NB4 (cell line): ENCODE measurements around the gene HS6ST3.

Experiments
- POLR2A ChIP-seq: IDR thresholded peaks from 2 replicates; pipeline ENCODE4 v1.6.1; 2011; ENCODE audit warnings: mild to moderate bottlenecking; ENCODE audit not compliant: insufficient read length; ENCODE audit errors: extremely low read depth
- TF ChIP-seq, protein P1 (sequence below): IDR thresholded peaks from one replicate; pipeline ENCODE4 v1.5.1; 2012; ENCODE audit warnings: low read depth, low read length
- TF ChIP-seq, protein P2 (sequence below): IDR thresholded peaks from 2 replicates; pipeline ENCODE4 v1.6.1; 2011; ENCODE audit warnings: low read depth, low read length

DNA sequence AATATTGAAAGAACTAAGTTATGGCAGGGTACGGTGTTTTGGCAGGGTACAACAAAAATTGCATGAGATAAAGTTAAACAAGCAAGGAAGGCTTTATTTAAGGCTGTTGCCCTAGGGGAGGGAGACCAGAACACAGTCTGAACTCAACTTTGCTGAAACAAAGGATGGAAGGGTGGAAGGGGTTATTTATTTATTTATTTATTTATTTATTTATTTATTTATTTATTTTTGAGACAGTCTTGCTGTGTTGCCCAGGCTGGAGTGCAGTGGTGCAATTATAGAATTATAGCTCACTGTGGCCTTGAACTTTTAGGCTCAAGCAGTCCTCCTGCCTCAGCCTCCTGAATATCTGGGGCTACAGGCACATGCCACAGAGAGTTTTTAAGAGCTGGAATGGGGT is 75.9 kb downstream of the HS6ST3 start:
- TF ChIP-seq, protein P1, sequence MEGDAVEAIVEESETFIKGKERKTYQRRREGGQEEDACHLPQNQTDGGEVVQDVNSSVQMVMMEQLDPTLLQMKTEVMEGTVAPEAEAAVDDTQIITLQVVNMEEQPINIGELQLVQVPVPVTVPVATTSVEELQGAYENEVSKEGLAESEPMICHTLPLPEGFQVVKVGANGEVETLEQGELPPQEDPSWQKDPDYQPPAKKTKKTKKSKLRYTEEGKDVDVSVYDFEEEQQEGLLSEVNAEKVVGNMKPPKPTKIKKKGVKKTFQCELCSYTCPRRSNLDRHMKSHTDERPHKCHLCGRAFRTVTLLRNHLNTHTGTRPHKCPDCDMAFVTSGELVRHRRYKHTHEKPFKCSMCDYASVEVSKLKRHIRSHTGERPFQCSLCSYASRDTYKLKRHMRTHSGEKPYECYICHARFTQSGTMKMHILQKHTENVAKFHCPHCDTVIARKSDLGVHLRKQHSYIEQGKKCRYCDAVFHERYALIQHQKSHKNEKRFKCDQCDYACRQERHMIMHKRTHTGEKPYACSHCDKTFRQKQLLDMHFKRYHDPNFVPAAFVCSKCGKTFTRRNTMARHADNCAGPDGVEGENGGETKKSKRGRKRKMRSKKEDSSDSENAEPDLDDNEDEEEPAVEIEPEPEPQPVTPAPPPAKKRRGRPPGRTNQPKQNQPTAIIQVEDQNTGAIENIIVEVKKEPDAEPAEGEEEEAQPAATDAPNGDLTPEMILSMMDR: no peak
- no peak for TF ChIP-seq POLR2A
- TF ChIP-seq, protein P2, sequence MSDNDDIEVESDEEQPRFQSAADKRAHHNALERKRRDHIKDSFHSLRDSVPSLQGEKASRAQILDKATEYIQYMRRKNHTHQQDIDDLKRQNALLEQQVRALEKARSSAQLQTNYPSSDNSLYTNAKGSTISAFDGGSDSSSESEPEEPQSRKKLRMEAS: no peak
